T-helper 22 cell (primary cell): ENCODE data around the gene SERPINE1.
"Not testable (repeated sequence)": the region's sequence is repeated elsewhere in the genome, so short reads cannot be mapped to it uniquely, and the experiment has no call there.

ENCODE experiments used
- DNase-seq: peaks from one replicate; pipeline ENCODE4 v3.0.0-alpha.2; 2020; ENCODE audit warnings: low read depth

Gene SERPINE1

DNA sequence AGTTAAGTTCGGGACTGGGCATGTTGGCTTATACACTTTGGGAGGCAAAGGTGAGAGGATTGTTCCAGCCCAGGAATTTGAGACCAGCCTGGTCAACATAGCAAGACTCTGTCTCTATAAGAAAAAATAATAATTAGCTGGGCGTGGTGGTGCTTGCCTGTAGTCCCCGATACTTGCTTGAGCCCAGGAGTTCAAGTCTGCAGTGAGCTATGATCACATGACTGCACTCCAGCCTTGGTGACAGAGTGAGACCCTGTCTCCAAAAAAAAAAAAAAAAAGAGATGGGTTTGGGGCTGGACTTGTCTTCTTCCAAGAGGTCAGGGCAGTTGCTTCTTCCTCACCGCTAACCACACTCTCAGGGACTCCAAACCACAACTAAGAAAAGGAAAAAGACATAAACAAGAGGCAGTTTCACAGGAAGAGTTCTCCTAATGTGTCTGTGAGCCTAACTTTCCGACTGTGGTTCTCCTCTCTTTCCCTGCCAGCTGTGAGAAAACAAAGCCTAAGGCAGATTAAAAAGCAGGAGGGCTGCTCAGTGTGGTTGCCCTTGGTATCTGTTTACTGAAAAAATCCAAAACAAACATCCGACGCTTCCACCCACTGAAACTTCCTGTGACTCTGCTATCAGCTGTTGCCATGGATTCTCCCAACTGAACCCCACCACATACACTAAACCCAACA, 2.4 kb upstream of the SERPINE1 start:
- DNase-seq = no peak

DNA sequence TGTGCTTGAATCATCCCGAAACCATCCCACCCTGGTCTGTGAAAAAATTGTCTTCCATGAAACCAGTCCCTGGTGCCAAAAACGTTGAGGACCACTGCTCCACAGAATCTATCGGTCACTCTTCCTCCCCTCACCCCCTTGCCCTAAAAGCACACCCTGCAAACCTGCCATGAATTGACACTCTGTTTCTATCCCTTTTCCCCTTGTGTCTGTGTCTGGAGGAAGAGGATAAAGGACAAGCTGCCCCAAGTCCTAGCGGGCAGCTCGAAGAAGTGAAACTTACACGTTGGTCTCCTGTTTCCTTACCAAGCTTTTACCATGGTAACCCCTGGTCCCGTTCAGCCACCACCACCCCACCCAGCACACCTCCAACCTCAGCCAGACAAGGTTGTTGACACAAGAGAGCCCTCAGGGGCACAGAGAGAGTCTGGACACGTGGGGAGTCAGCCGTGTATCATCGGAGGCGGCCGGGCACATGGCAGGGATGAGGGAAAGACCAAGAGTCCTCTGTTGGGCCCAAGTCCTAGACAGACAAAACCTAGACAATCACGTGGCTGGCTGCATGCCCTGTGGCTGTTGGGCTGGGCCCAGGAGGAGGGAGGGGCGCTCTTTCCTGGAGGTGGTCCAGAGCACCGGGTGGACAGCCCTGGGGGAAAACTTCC, 784 bp upstream of the SERPINE1 start:
- no peak for DNase-seq

DNA sequence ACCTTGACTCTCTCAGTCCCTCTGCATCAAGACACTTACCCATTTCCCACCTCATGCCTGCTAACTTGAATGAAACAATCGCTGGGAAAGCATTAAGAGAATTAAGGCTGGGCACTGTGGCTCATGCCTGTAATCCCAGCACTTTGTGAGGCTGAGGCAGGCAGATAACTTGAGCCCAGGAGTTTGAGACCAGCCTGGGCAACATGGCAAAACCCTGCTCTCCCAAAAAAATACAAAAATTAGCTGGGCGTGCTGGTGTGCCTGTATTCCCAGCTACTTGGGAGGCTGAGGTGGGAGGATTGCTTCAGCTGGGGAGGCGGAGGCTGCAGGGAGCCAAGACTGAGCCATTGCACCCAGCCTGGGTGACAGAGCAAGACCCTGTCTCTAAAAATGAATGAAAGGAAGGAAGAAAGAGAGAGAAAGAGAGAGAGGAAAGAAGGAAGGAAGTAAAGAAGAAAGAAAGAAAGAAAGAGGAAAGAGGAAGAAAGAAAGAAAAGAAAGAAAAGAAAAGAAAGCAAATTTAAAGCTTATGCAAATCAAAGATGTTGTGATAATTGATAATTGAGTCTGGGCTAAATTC, 646 bp downstream of the SERPINE1 start:
- no peak for DNase-seq

DNA sequence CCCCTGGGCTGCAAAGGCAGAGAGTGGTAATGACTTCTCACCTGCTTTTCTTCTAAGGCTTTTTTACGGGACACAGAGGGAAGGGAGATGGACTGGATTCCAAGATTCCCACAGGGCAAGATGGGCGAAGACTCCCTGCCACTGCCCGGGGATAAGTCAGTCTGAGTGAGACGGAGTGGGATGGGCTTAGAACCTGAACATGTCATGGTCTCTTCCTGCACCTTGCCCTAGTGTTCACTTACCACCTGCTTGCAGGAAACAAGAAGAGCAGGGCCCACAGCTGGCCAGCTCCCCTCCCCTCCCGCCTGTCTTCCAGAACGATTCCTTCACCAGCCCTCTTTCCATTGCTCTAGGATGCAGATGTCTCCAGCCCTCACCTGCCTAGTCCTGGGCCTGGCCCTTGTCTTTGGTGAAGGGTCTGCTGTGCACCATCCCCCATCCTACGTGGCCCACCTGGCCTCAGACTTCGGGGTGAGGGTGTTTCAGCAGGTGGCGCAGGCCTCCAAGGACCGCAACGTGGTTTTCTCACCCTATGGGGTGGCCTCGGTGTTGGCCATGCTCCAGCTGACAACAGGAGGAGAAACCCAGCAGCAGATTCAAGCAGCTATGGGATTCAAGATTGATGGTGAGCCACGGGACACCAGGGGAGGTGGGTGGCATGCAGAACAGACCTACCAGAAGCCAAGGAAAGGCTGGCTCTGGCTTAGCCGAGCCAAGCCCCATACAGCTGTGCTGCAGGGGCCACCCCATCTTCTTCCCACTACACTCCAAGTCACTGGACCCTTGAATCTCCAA, 1.3 kb downstream of the SERPINE1 start:
- DNase-seq = no peak

DNA sequence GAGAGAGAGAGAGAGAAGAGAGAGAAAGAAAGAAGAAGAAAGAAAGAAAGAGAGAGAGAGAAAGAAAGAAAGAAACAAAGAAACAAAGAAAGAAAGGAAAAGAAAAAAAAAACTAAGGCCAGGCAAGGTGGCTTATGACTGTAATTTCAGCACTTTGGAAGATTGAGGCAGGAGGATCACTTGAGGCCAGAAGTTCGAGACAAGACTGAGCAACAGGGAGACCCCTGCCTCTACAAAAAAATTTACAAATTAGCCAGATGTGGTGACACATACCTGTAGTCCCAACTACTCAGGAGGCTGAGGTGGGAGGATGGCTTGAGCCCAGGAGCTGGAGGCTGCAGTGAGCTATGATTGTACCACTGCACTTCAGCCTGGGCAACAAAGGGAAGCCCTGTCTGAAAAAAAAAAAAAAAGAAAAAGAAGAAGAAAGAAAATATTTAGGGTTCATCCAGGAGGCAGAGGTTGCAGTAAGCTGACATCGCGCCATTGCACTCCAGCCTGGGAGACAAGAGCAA, 2.8 kb downstream of the SERPINE1 start:
- DNase-seq = no peak

DNA sequence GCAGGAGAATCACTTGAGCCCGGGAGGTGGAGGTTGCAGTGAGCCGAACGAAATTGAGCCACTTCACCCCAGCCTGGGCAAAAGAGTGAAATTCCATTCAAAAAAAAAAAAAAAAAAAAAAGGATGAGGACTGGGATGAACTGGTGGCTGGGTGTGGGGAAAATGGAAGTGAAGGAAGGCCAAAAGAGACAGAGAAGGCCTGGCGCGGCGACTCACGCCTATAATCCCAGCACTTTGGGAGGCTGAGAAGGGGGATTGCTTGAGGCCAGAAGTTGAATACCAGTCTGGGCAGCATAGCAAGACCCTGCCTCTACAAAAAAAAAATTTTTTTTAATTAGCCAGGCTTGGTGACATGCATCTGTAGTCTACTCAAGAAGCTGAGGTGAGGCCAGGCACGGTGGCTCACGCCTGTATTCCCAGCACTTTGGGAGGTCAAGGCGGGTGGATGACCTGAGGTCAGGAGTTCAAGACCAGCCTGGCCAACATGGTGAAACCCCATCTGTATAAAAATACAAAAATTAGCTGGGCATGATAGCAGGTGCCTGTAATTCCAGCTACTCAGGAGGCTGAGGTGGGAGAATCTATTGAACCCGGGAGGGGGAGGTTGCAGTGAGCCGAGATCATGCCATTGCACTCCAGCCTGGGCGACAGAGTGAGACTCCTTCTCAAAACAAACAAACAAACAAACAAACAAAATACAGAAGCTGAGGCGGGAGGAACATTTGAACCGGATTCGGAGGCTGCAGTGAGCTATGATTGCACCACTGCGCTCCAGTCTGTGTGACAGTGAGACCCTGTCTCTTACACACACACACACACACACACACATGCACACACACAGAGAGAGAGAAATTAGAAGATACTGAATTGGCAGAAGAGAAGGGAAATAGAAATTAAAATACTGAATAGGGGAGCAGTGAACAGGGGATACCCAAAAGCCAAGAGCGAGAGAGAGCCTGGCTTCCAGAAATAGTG, 6.0 kb downstream of the SERPINE1 start:
- not testable (repeated sequence) for DNase-seq

DNA sequence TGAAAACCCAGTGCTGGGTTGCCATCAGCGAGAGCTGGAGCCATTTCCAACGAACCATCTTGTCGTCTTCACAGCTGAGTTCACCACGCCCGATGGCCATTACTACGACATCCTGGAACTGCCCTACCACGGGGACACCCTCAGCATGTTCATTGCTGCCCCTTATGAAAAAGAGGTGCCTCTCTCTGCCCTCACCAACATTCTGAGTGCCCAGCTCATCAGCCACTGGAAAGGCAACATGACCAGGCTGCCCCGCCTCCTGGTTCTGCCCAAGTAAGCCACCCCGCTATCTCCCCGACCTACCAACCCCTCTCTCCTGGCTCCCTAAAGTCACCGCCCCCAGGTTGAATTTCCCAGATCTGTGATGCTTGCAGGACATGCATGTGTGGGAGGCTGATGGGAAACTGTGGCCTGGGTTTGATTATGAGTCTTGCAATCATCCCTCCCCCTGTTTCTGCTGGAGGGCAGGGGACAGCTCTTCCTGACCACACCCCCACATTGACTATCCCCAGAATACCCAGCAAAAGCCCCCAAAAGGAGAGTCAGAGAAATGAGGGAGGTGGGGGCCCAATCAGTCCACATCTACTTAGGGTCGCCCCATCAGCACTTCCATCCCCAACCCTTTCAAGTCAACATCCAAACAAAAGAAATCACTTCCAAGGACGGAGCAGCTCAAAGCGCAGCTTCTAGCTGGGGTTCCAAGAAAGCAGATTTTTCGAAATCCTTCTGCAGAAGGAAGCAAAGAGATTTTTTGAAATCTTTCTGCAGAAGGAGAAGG, 6.9 kb downstream of the SERPINE1 start:
- no peak for DNase-seq

DNA sequence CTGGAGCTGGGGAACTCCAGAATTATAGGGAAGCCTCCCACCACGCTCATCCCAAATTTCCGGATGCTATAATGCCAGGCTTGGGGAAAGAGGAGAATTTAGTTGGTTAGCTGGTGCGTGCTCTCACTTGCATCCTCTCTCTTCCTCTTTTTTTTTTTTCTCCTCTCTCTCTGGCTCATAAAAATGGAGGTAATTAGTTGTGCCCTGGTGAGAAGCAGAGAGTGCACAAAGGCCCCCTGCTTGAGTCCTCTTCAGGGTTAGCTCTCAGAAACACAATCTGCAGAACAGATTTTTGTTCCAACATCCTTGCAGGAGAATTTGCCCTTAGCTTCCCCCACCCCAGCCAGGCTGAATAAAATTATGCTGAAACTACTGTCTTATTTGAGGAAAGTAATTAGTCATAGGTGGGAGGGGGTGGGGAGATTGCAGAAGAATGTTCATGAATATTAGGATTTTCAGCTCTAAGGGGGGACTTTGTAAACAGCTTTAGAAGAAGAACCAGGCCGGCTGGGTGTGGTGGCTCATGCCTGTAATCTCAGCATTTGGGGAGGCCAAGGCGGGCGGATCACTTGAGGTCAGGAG, 7.6 kb downstream of the SERPINE1 start:
- DNase-seq = no peak

DNA sequence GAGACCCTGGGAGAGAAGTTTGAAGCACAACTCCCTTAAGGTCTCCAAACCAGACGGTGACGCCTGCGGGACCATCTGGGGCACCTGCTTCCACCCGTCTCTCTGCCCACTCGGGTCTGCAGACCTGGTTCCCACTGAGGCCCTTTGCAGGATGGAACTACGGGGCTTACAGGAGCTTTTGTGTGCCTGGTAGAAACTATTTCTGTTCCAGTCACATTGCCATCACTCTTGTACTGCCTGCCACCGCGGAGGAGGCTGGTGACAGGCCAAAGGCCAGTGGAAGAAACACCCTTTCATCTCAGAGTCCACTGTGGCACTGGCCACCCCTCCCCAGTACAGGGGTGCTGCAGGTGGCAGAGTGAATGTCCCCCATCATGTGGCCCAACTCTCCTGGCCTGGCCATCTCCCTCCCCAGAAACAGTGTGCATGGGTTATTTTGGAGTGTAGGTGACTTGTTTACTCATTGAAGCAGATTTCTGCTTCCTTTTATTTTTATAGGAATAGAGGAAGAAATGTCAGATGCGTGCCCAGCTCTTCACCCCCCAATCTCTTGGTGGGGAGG, 10.8 kb downstream of the SERPINE1 start:
- DNase-seq = no peak

DNA sequence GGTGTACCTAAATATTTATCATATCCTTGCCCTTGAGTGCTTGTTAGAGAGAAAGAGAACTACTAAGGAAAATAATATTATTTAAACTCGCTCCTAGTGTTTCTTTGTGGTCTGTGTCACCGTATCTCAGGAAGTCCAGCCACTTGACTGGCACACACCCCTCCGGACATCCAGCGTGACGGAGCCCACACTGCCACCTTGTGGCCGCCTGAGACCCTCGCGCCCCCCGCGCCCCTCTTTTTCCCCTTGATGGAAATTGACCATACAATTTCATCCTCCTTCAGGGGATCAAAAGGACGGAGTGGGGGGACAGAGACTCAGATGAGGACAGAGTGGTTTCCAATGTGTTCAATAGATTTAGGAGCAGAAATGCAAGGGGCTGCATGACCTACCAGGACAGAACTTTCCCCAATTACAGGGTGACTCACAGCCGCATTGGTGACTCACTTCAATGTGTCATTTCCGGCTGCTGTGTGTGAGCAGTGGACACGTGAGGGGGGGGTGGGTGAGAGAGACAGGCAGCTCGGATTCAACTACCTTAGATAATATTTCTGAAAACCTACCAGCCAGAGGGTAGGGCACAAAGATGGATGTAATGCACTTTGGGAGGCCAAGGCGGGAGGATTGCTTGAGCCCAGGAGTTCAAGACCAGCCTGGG, 11.4 kb downstream of the SERPINE1 start:
- DNase-seq = peak; percentile 74

DNA sequence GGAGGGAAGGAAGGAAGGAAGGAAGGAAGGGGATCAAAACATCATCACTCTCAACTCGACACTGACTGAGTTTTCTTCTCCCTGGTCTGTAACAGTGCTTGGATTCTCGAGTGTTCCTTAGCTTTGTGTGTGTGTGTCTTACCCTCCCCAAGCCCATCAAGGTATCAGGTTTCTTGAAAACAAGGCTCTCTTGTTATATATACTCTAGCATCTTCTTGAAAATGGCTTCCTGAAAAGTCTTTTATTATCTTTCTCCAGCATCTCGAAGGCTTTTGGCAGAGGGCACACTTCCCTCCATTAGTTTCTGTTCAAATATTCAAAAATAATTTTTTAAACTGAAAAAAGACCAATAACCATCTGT, 13.4 kb downstream of the SERPINE1 start:
- no peak for DNase-seq

GRCh38 chr7:101140746-101141382, 14.0 kb downstream of the SERPINE1 start:
- DNase-seq = no peak

GRCh38 chr7:101151908-101152651, 25.2 kb downstream of the SERPINE1 start:
- no peak for DNase-seq

DNA sequence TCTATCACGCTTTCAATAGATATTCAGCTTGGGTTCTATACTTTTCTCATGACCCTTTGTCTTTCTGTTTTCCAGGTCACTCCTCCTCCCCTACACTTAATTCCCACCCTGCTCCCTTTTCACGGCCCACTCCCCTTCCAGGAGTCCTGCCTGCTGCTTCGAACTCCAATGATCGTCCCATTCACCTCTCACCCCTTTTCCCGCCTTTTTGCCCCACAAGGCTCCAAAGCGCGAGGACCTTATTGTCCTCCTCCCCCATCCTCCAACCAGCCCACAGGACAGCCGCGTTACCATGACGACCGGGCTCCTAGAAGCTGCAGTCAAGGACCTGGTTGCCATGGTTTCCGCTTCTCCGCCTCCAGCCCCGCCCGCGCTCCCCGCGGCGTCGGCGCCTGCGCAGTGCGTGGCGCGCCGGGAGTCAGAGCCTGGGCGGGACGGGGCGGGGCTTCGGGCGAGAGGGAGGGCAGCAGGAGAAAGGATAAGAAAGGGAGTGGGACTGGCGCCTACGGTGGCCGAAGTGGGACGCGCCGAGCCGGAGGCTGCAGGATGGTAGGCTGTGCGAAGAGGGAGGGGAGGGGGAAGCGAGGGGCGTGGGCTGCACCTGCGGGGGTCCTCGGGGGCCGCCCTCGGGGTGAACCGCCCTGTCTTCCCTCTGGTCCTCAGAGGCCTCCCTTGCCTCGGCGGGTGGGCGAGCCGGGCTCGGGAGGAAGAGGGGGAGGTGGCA, 27.2 kb downstream of the SERPINE1 start, which contains the start of gene AP1S1:
TSS of gene AP1S1 (plus strand) at position 508 of the 724 bp plus-strand sequence. CDS start at position 547, 39 bp downstream.
- DNase-seq = peak; percentile 84

DNA sequence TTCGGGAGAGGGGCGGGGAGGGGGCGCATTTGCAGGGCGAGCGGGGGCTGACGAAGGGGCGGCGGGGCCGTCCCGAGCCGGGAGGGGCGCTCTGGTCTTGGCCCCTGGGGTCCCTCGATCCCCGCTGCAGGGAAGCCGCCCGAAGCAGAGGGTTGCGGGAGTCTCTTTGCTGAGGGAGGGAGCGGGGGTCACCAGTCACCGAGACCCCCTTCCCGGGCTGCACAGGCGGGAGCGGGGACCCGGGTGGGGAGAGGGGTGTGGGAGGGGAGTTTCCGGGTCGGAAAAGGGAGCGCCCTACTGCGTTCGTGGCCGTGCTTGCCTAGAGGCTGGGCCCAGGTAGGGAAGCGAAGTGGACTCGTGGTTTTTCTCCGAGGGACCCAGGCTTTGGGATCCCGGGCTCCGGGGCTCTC, 27.8 kb downstream of the SERPINE1 start:
- DNase-seq = no peak

- no peak for DNase-seq
Measured at GRCh38 chr7:101155303-101155702, 28.4 kb downstream of the SERPINE1 start.

DNA sequence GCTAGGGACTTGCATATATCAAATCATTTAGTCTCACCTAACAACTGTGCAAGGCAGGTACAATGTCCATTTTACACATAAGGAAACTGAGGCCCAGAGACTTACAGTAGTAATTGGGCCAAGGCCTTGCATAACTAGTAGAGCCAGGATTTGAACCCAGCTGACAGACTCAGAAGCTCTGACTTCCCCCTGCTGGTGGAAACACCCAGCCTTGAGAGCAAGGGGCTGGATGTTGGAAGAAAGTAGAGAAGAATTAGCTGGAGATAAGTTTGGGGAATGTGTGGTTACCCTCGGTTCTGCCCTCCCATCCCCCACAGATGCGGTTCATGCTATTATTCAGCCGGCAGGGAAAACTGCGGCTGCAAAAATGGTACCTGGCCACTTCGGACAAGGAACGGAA, 29.4 kb downstream of the SERPINE1 start:
- no peak for DNase-seq
